Smooth muscle cell of the pulmonary artery (primary cell): ENCODE measurements around the gene SLC35A2. TPM values are rescaled to one million over a fixed set of nuclear protein-coding genes. Genes with fewer than 3 reads are reported as not detected.

Source experiments
- total RNA-seq: library from RNA; depleted of rRNA; stranded (reverse); fragments of >200 nt; gene quantifications from 2 replicates; pipeline ENCODE4 v1.2.3, GENCODE V29; 2014

Gene SLC35A2
- total RNA-seq = 18.2 and 19.7 TPM in 2 replicates

GRCh38 chrX:48911412-48912182 is at the start of gene SLC35A2:
SLC35A2 (minus strand) TSS chrX:48911646; CDS start chrX:48911636, 10 bp downstream.

GRCh38 chrX:48957477-48957826 is 46.0 kb upstream of the SLC35A2 start, which contains the start of gene OTUD5:
OTUD5 (minus strand) TSS chrX:48957607; CDS start chrX:48957570, 37 bp downstream.

GRCh38 chrX:48918643-48919340 is 7.3 kb upstream of the SLC35A2 start, which contains the start of gene PIM2:
PIM2 (minus strand) TSS chrX:48919024; CDS start chrX:48918834, 190 bp downstream.

GRCh38 chrX:48897625-48898306 is 13.7 kb downstream of the SLC35A2 start, which contains the start of the genes PQBP1 and TIMM17B:
PQBP1 (plus strand) TSS chrX:48897930; CDS start chrX:48898510, 580 bp downstream.
TIMM17B (minus strand) TSS chrX:48897768; CDS start chrX:48897749, 19 bp downstream.

Other genes starting within 250 kb of the SLC35A2 start
- gene WAS, start 227.8 kb downstream of the SLC35A2 start, total RNA-seq = 0.13 TPM in 2 replicates
- gene SUV39H1, start 214.9 kb downstream of the SLC35A2 start, total RNA-seq = 2.3 and 2.9 TPM in 2 replicates
- not detected in 2 replicates for gene GLOD5, start 149.9 kb downstream of the SLC35A2 start, total RNA-seq
- not detected in 2 replicates for gene GATA1, start 125.1 kb downstream of the SLC35A2 start, total RNA-seq
- gene HDAC6, start 109.6 kb downstream of the SLC35A2 start, total RNA-seq = 39.1 and 42.2 TPM in 2 replicates
- gene ERAS, start 85.1 kb downstream of the SLC35A2 start, total RNA-seq = 0.13 TPM in 1 of 2 replicates, not detected in the other
- gene PCSK1N, start 76.0 kb downstream of the SLC35A2 start, total RNA-seq = 0.46 and 10.7 TPM in 2 replicates
- gene TIMM17B, start 13.9 kb downstream of the SLC35A2 start, total RNA-seq = 18.1 and 20.5 TPM in 2 replicates
- gene PQBP1, start 13.7 kb downstream of the SLC35A2 start, total RNA-seq = 33.8 and 36.0 TPM in 2 replicates
- 4.7 and 9.1 TPM in 2 replicates for gene PIM2, start 7.4 kb upstream of the SLC35A2 start, total RNA-seq
- gene OTUD5, start 46.0 kb upstream of the SLC35A2 start, total RNA-seq = 40.3 and 40.5 TPM in 2 replicates
- 2.3 and 2.8 TPM in 2 replicates for gene KCND1, start 60.2 kb upstream of the SLC35A2 start, total RNA-seq
- gene GRIPAP1, start 90.6 kb upstream of the SLC35A2 start, total RNA-seq = 22.3 and 24.3 TPM in 2 replicates
- 51.7 and 53.5 TPM in 2 replicates for gene TFE3, start 131.7 kb upstream of the SLC35A2 start, total RNA-seq
- 0.98 and 1.3 TPM in 2 replicates for gene CCDC120, start 147.4 kb upstream of the SLC35A2 start, total RNA-seq
- gene PRAF2, start 162.4 kb upstream of the SLC35A2 start, total RNA-seq = 28.1 and 28.6 TPM in 2 replicates
- gene WDR45, start 168.2 kb upstream of the SLC35A2 start, total RNA-seq = 42.9 and 44.4 TPM in 2 replicates
- 18.2 and 18.9 TPM in 2 replicates for gene GPKOW, start 212.1 kb upstream of the SLC35A2 start, total RNA-seq